NT2/D1 (cell line): Measurements from ENCODE around the gene DSE.

ENCODE experiments used
- DNase-seq: peaks from one replicate; pipeline ENCODE4 v3.0.0-alpha.2; 2011; ENCODE audit warnings: low read depth, low spot score
- H3K27me3 ChIP-seq: 2 replicates; pipeline ENCODE4 v1.6.0; 2011; ENCODE audit warnings: mild to moderate bottlenecking; ENCODE audit not compliant: insufficient read length, insufficient read depth
- H3K36me3 ChIP-seq: 2 replicates; pipeline ENCODE4 v1.6.1; 2011; ENCODE audit warnings: mild to moderate bottlenecking, low read length, mixed read lengths; ENCODE audit not compliant: insufficient read depth, insufficient read length
- H3K4me1 ChIP-seq: 2 replicates; pipeline ENCODE4 v1.5.1; 2011; ENCODE audit not compliant: insufficient read depth, insufficient read length
- H3K4me3 ChIP-seq: 2 replicates; pipeline ENCODE4 v1.5.1; 2011; ENCODE audit warnings: low read depth; ENCODE audit not compliant: insufficient read length
- H3K9ac ChIP-seq: 2 replicates; pipeline ENCODE4 v1.6.0; 2011; ENCODE audit warnings: low read depth; ENCODE audit not compliant: insufficient read length
- H3K9me3 ChIP-seq: 2 replicates; pipeline ENCODE4 v1.5.1; 2011; ENCODE audit warnings: mild to moderate bottlenecking, low read length; ENCODE audit not compliant: insufficient read depth
- SUZ12 ChIP-seq: IDR thresholded peaks from 2 replicates; pipeline ENCODE4 v1.6.1; 2011; ENCODE audit not compliant: insufficient read length, insufficient read depth; ENCODE audit errors: extremely low read depth
- YY1 ChIP-seq: IDR thresholded peaks from 2 replicates; pipeline ENCODE4 v1.6.1; 2011; ENCODE audit not compliant: insufficient read length, insufficient read depth
- ZNF274 ChIP-seq: IDR thresholded peaks from 2 replicates; pipeline ENCODE4 v1.6.1; 2011; ENCODE audit warnings: mild to moderate bottlenecking, low read depth, low read length

Gene DSE

DNA sequence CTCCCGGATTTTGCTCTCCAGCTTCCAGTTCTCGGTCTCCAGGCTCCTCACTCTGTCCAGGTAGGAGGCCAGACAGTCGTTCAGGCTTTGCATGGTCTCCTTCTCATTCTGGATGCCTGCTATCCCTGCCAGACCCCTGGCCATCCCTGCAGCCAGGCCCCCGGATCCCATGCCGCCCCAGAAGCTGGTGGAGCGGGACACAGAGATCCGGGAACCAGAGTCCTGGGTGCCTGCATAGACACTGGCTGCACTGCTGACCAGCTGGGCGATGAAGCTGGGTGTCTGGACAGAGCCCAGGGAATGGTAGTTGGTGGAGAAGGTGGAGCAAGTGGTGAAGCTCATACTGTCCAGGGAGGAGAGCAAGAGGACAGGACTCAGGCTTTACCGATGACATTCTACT is 87.5 kb downstream of the DSE start:
- Histone ChIP-seq H3K27me3 (peaks cover 36% of the 10 kb centered on the region), H3K4me1 (no peaks in the 10 kb centered on the region), H3K36me3 (no peaks in the 10 kb centered on the region), H3K9me3 (no peaks in the 10 kb centered on the region), H3K4me3 (no peak overlapping the region), H3K9ac (no peak overlapping the region)
- no peak for DNase-seq
- TF ChIP-seq ZNF274 (no peak), YY1 (no peak), SUZ12 (no peak)

DNA sequence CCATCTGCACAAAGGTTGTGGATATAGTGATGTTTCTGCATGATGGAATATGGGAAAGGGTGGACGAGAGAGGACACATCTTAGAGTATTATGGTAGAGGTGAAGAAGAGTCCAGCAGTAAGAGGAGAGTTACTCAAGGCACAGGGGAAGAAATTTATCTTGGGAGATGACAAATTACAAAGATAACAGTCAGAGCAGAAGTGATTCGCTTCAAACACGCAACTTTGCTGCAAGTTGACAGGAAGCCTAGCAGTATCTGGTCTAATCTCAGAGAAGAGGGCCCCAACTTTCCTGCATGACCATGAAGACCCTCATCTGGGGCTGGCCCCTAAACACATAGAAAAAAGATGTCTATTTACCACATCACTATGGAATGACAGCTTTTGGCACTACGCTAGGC is 89.2 kb downstream of the DSE start:
- DNase-seq = no peak
- H3K9me3 ChIP-seq = no peaks in the 10 kb centered on the region
- TF ChIP-seq ZNF274 (no peak), YY1 (no peak), SUZ12 (no peak)
- H3K36me3 ChIP-seq = no peaks in the 10 kb centered on the region
- H3K4me1 ChIP-seq = no peaks in the 10 kb centered on the region
- no peak overlapping the region for H3K9ac ChIP-seq
- H3K27me3 ChIP-seq = peaks cover 43% of the 10 kb centered on the region
- no peak overlapping the region for H3K4me3 ChIP-seq

DNA sequence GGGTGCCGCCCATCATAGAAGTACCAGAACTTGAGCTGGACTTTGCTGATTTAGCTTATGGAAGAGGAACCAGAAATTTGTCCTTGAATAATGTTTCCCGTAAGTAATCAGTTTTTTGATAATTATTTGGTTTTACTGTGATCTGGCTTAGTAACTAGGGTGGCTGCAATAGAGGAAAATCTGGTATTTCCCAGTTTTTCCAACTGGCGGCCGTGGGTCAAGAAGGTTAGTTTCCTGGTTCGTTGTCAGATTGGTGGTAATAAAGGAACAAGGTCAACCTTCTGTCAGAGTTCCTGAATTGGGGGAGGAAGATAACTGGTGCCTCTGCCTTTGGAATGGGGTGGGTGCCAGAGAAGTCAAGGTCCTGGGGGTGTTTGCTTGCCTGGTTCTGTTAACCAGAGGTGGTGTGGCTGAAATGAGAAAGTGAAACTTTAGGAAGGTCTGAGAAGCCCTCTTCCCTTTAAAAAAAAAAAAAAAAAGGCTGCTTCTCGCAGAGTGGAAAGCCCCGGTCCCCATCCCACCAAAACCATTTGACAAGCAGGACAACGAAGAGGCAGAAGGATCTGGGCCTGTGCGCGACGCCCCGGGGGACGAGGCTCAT is 90.7 kb downstream of the DSE start, which contains the start of gene CALHM6:
TSS of gene CALHM6 (plus strand) at position 45 of the 601 bp plus-strand sequence. CDS start at position 600, 555 bp downstream.
- Histone ChIP-seq H3K4me1 (no peaks in the 10 kb centered on the region), H3K9me3 (no peaks in the 10 kb centered on the region), H3K36me3 (no peaks in the 10 kb centered on the region), H3K27me3 (peaks cover 43% of the 10 kb centered on the region), H3K9ac (peak within 1 kb of the TSS; percentile 72), H3K4me3 (peak within 1 kb of the TSS; percentile 51)
- no peak for TF ChIP-seq SUZ12
- TF ChIP-seq YY1 = no peak
- TF ChIP-seq ZNF274 = no peak
- peak; percentile 8 for DNase-seq

DNA sequence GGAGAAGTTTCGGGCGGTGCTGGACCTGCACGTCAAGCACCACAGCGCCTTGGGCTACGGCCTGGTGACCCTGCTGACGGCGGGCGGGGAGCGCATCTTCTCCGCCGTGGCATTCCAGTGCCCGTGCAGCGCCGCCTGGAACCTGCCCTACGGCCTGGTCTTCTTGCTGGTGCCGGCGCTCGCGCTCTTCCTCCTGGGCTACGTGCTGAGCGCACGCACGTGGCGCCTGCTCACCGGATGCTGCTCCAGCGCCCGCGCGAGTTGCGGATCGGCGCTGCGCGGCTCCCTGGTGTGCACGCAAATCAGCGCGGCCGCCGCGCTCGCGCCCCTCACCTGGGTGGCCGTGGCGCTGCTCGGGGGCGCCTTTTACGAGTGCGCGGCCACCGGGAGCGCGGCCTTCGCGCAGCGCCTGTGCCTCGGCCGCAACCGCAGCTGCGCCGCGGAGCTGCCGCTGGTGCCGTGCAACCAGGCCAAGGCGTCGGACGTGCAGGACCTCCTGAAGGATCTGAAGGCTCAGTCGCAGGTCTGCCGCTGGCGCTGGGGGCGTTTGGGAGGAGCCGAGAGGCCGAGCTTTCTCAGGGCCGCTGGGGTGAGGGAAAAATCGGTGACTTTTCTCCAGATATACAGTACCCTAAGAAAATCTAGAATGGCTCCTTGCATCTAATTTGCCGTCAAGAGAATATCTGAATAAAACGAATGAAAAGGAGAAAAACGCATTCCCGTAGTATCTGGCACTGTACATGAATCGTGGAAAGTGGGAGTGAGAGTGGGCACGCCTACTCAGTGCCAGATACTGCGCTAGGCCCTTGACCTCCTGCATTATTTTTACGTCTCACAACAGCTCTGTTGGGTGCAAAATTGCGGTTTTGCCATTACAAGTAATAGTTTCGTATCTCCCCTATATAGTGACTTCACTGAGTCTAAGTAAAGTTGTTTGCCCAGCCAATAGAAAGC is 91.5 kb downstream of the DSE start:
- H3K9ac ChIP-seq = peak overlapping the region; percentile 72
- DNase-seq = peak; percentile 23
- peak overlapping the region; percentile 51 for H3K4me3 ChIP-seq
- peaks cover 43% of the 10 kb centered on the region for H3K27me3 ChIP-seq
- no peaks in the 10 kb centered on the region for H3K9me3 ChIP-seq
- no peaks in the 10 kb centered on the region for H3K36me3 ChIP-seq
- no peak for TF ChIP-seq SUZ12
- no peak for TF ChIP-seq YY1
- TF ChIP-seq ZNF274 = no peak
- H3K4me1 ChIP-seq = no peaks in the 10 kb centered on the region

DNA sequence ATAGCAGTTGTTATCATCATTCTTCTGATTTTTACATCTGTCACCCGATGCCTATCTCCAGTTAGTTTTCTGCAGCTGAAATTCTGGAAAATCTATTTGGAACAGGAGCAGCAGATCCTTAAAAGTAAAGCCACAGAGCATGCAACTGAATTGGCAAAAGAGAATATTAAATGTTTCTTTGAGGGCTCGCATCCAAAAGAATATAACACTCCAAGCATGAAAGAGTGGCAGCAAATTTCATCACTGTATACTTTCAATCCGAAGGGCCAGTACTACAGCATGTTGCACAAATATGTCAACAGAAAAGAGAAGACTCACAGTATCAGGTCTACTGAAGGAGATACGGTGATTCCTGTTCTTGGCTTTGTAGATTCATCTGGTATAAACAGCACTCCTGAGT is 92.6 kb downstream of the DSE start:
- TF ChIP-seq YY1 = no peak
- no peak for TF ChIP-seq ZNF274
- no peak for TF ChIP-seq SUZ12
- peaks cover 43% of the 10 kb centered on the region for H3K27me3 ChIP-seq

DNA sequence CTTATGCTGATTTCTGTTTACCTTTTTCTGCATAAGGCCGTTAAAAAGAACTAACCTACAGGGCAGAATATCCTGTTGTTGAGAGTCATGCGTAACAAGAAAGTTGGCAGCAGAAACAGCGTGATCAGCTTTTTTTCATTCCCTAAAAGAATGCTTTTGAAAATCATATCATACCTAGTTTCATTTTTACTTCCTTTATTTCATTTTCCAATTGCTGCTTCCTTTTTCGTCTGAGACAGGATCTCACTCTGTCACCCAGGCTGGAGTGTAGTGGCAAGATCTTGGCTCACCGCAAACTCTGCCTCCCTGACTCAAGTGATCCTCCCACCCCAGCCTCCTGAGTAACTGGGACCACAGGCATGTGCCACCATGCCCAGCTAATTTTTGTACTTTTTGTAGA is 94.5 kb downstream of the DSE start:
- Histone ChIP-seq H3K9me3 (no peaks in the 10 kb centered on the region), H3K36me3 (no peaks in the 10 kb centered on the region), H3K9ac (no peak overlapping the region), H3K27me3 (peaks cover 37% of the 10 kb centered on the region), H3K4me3 (no peak overlapping the region), H3K4me1 (no peaks in the 10 kb centered on the region)
- DNase-seq = no peak
- TF ChIP-seq SUZ12 = no peak
- no peak for TF ChIP-seq ZNF274
- TF ChIP-seq YY1 = no peak

More for the DNA sequence above, 92.6 kb downstream of the DSE start:
- no peaks in the 10 kb centered on the region for H3K9me3 ChIP-seq
- DNase-seq = no peak
- H3K9ac ChIP-seq = no peak overlapping the region
- H3K36me3 ChIP-seq = no peaks in the 10 kb centered on the region
- H3K4me3 ChIP-seq = no peak overlapping the region
- H3K4me1 ChIP-seq = no peaks in the 10 kb centered on the region

- Histone ChIP-seq H3K4me1 (no peaks in the 10 kb centered on the region), H3K36me3 (no peaks in the 10 kb centered on the region), H3K27me3 (peaks cover 18% of the 10 kb centered on the region), H3K4me3 (no peak overlapping the region), H3K9ac (no peak overlapping the region), H3K9me3 (no peaks in the 10 kb centered on the region)
- TF ChIP-seq ZNF274 (no peak), SUZ12 (no peak), YY1 (no peak)
- no peak for DNase-seq
Observed at GRCh38 chr6:116467096-116467495, 96.3 kb downstream of the DSE start.
